Testis (tissue), 5 donors: ENCODE data around the gene SMYD4. TPM values are rescaled to one million over a fixed set of nuclear protein-coding genes. Genes with fewer than 3 reads are reported as not detected.
A peak's percentile ranks its signal among the peaks of the same experiment; 100 is the strongest.

Source experiments
- DNase-seq: peaks from one replicate; pipeline ENCODE4 v3.0.0-alpha.2; 2019
- H3K27ac ChIP-seq, 2 donors: fragments of 200-600 bp; sonication (generic); one replicate each; pipeline ENCODE4 v1.5.1; 2019
- H3K27me3 ChIP-seq: fragments of 200-600 bp; sonication (generic); one replicate; pipeline ENCODE4 v1.5.1; 2019
- H3K36me3 ChIP-seq: fragments of 200-600 bp; sonication (generic); one replicate; pipeline ENCODE4 v1.5.1; 2017; ENCODE audit warnings: low read depth; ENCODE audit errors: missing control alignments
- H3K4me1 ChIP-seq: fragments of 200-600 bp; sonication (generic); one replicate; pipeline ENCODE4 v1.5.1; 2019
- H3K4me3 ChIP-seq, 2 donors: fragments of 200-600 bp; sonication (generic); one replicate each; pipeline ENCODE4 v1.5.1; 2017 to 2019
- H3K9me3 ChIP-seq: fragments of 200-600 bp; sonication (generic); one replicate; pipeline ENCODE4 v1.5.1; 2017
- POLR2A ChIP-seq: fragments of 450-650 bp; IDR thresholded peaks from one replicate; pipeline ENCODE4 v1.6.1; 2017; ENCODE audit warnings: antibody characterized with exemption, mild to moderate bottlenecking, moderate library complexity
- WGBS, 2 donors: methylation state at CpG; one replicate each; pipeline ENCODE4 v1.1.5; 2018; 5-methylcytosine and 5-hydroxymethylcytosine counted together
- intact Hi-C: fragments of 100-400 bp; cut with DNase I; formaldehyde crosslinking; loops from one replicate; pipeline ENCODE4 v1.15.1; 2023; ENCODE audit warnings: low total_unique reads
- long read RNA-seq, 2 donors: transcript quantifications; one replicate each; lab custom pipeline, GENCODE V29; 2026
- polyA plus RNA-seq: library from polyadenylated mRNA; stranded (reverse); fragments of 350-450 nt; fragmentation: Illumina TruSeq; extraction: RNeasy Lipid Tissue Mini Kit (QIAGEN cat#74804); gene quantifications from one replicate; pipeline ENCODE4 v1.2.3, GENCODE V29; 2014; ENCODE audit warnings: low read depth, low replicate concordance; ENCODE audit not compliant: insufficient read depth
- total RNA-seq, 2 donors: library from RNA; depleted of rRNA; stranded (reverse); fragments of >200 nt; gene quantifications; one replicate each; pipeline ENCODE4 v1.2.3, GENCODE V29; 2016
- TF ChIP-seq, protein P1 (sequence below), 3 experiments: fragments of 450-650 bp in 2 of 3; fragments of 200-600 bp in 1 of 3; sonication (generic) in 1 of 3; IDR thresholded peaks; one replicate each; pipeline ENCODE4 v1.5.1; 2016 to 2019; ENCODE audit warnings: antibody characterized with exemption in 3 of 3, mild to moderate bottlenecking in 2 of 3, moderate library complexity in 1 of 3

SMYD4 gene, protein sequence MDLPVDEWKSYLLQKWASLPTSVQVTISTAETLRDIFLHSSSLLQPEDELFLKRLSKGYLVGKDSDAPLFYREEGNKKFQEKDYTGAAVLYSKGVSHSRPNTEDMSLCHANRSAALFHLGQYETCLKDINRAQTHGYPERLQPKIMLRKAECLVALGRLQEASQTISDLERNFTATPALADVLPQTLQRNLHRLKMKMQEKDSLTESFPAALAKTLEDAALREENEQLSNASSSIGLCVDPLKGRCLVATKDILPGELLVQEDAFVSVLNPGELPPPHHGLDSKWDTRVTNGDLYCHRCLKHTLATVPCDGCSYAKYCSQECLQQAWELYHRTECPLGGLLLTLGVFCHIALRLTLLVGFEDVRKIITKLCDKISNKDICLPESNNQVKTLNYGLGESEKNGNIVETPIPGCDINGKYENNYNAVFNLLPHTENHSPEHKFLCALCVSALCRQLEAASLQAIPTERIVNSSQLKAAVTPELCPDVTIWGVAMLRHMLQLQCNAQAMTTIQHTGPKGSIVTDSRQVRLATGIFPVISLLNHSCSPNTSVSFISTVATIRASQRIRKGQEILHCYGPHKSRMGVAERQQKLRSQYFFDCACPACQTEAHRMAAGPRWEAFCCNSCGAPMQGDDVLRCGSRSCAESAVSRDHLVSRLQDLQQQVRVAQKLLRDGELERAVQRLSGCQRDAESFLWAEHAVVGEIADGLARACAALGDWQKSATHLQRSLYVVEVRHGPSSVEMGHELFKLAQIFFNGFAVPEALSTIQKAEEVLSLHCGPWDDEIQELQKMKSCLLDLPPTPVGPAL
- total RNA-seq (10 to 100 TPM; 21.2 to 23.0 TPM), polyA plus RNA-seq (14.4 TPM)
- long read RNA-seq, donor 1, full-length matches to known transcripts: 2 of 2 reads
- long read RNA-seq, donor 1, partial matches to known transcripts: 0 of 2 reads
- long read RNA-seq, donor 1, other reads (novel, unspliced or antisense): 0 of 2 reads
- long read RNA-seq, donor 2, full-length matches to known transcripts: 1 of 1 reads
- long read RNA-seq, donor 2, partial matches to known transcripts: 0 of 1 reads
- long read RNA-seq, donor 2, other reads (novel, unspliced or antisense): 0 of 1 reads

DNA sequence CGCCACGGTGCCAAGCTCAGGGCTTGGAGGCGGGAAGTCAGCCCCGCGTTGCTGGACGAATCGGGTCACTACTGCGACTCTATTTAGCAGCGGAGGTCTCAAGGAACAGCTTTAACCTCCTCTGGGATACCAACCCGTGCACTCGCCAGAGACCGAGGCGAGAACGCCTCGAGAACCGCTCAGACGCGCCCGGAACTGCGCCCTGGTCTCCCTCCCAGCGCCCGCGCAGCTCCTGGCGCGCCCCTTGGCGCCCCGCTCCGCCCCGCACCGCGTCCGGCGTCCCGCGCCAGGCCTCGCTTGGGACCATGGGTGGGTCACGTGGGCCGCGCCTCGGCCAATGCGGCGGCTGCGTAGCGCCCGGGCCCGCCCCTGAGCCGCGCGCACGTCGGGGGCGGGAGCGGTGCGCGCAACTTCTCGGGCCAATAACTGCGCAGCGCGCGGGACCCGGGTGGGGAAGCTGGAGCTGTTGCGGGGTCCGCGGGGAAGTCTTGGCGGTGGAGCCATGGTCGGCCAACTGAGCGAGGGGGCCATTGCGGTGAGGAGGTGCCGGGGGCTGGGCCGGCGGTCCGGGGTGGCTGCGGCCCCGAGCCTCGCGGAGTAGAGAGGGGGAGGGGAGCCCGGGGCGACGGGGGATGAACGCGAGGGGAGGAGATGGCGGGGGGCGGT, at the start of gene SMYD4, which contains the start of gene RPA1:
SMYD4 (minus strand) TSS at position 311 of the 666 bp plus-strand sequence. CDS start 1,908 bp downstream, outside the sequence.
RPA1 (plus strand) TSS at position 414 of the 666 bp plus-strand sequence; CDS start at position 503, 89 bp downstream.
- 0 to 7% methylated on average over 3 to 63 of the region's 83 CpGs for WGBS, 2 donors
- Histone ChIP-seq H3K27me3 (no peaks in the 10 kb centered on the region), H3K9me3 (no peaks in the 10 kb centered on the region), H3K36me3 (no peaks in the 10 kb centered on the region), H3K4me1 (no peaks in the 10 kb centered on the region), H3K27ac (peak within 1 kb of the TSS; percentile 82 to 88), H3K4me3 (peak within 1 kb of the TSS; percentile 86 to 89)
- TF ChIP-seq, protein P1, sequence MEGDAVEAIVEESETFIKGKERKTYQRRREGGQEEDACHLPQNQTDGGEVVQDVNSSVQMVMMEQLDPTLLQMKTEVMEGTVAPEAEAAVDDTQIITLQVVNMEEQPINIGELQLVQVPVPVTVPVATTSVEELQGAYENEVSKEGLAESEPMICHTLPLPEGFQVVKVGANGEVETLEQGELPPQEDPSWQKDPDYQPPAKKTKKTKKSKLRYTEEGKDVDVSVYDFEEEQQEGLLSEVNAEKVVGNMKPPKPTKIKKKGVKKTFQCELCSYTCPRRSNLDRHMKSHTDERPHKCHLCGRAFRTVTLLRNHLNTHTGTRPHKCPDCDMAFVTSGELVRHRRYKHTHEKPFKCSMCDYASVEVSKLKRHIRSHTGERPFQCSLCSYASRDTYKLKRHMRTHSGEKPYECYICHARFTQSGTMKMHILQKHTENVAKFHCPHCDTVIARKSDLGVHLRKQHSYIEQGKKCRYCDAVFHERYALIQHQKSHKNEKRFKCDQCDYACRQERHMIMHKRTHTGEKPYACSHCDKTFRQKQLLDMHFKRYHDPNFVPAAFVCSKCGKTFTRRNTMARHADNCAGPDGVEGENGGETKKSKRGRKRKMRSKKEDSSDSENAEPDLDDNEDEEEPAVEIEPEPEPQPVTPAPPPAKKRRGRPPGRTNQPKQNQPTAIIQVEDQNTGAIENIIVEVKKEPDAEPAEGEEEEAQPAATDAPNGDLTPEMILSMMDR (IDR thresholded peaks at IDR 0.05): no peak
- peak; percentile 6 for TF ChIP-seq POLR2A
- peak; percentile 90 for DNase-seq
- intact Hi-C loops: no loop called here

DNA sequence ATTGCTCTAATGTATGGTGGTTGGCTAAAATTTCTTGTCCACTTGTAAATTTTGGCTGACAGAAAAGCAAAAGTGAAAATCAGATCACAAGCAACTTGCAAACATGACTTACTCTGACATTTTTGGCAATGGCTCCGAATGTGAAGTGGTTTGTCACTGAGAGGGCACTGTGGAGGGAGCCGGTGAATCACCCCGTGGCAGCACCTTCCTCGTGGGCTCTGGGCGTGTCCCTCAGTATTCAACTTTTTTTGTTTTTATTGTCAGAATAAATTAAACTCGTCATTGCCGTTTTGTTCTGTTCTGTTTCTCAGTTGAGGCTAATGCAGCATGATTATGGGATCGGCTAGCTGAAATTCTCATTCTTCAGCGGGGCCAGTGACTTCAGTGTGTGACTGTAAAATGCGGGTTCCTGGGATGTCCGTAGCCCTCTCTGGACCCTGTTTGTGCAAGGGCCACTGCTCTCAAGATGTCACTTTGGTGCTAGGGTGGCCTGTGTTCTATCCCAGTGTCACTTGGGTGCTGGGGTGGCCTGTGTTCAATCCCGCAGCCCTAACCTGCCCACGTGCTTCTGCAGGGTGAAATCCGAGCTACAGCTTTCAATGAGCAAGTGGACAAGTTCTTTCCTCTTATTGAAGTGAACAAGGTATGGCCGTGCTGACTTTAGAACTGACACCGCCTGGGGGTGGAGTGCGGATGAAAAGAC, 48.9 kb upstream of the SMYD4 start:
- TF ChIP-seq POLR2A: no peak
- TF ChIP-seq, protein P1 (IDR thresholded peaks at IDR 0.05): no peak
- intact Hi-C loops: no loop called here
- WGBS, 2 donors: 94% methylated on average over 16 to 17 of the region's 17 CpGs
- Histone ChIP-seq H3K4me1 (peaks cover 4% of the 10 kb centered on the region), H3K4me3 (no peak overlapping the region), H3K27ac (no peak overlapping the region), H3K27me3 (no peaks in the 10 kb centered on the region), H3K9me3 (no peaks in the 10 kb centered on the region), H3K36me3 (no peaks in the 10 kb centered on the region)
- no peak for DNase-seq

DNA sequence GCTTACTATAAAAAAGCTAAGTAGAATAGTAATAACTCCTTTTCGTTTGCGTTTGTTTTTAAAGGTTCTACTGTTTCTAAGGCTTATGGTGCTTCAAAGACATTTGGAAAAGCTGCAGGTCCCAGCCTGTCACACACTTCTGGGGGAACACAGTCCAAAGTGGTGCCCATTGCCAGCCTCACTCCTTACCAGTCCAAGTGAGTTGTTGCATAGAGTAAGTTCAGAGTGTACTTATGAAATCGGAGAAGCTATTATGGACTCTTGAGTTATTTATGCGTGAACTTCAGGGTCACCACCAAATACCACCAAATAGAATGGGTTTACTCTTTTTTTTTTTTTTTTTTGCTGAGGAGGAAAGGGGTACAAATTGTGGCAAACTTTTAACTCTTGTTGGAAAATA, 45.9 kb upstream of the SMYD4 start:
- intact Hi-C loops: no loop called here
- Histone ChIP-seq H3K9me3 (no peaks in the 10 kb centered on the region), H3K36me3 (no peaks in the 10 kb centered on the region), H3K4me3 (no peak overlapping the region), H3K27me3 (no peaks in the 10 kb centered on the region), H3K4me1 (peaks cover 2% of the 10 kb centered on the region), H3K27ac (no peak overlapping the region)
- DNase-seq: no peak
- TF ChIP-seq, protein P1 (IDR thresholded peaks at IDR 0.05): no peak
- no peak for TF ChIP-seq POLR2A
- WGBS, 2 donors: 91 to 96% methylated on average over 4 of the region's 4 CpGs

DNA sequence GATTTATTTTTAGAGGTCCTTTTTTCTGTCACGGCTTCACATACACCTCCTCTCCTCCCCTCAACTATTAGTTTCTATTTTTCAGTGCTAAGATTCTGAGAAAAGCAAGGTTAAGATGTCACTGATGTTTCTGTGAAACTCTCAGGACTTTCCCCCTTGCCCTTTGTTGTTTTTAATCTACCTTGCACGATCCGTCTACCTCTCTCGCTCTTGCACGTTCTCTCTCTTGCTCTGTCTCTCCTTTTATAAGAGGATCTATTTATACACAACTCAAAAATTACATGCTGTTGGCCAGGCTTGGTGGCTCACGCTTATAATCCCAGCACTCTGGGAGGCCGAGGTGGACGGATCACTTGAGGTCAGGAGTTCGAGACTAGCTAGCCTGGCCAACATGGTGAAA, 43.7 kb upstream of the SMYD4 start:
- no peak overlapping the region for H3K27ac ChIP-seq
- no peaks in the 10 kb centered on the region for H3K27me3 ChIP-seq
- WGBS, 2 donors: 93 to 94% methylated on average over 9 of the region's 9 CpGs
- no peak overlapping the region for H3K4me3 ChIP-seq
- no peaks in the 10 kb centered on the region for H3K9me3 ChIP-seq
- TF ChIP-seq POLR2A: no peak
- TF ChIP-seq, protein P1 (IDR thresholded peaks at IDR 0.05): no peak
- DNase-seq: no peak
- no peaks in the 10 kb centered on the region for H3K36me3 ChIP-seq
- intact Hi-C loops: no loop called here
- no peaks in the 10 kb centered on the region for H3K4me1 ChIP-seq
